Measurements from ENCODE around the gene IGFBP1. TPM values are rescaled to one million over a fixed set of nuclear protein-coding genes. Genes with fewer than 3 reads are reported as not detected.

The IGFBP1 gene
- total and polyA plus RNA-seq, 4 donors = 0.40 to 0.98 (median 0.85) TPM

DNA sequence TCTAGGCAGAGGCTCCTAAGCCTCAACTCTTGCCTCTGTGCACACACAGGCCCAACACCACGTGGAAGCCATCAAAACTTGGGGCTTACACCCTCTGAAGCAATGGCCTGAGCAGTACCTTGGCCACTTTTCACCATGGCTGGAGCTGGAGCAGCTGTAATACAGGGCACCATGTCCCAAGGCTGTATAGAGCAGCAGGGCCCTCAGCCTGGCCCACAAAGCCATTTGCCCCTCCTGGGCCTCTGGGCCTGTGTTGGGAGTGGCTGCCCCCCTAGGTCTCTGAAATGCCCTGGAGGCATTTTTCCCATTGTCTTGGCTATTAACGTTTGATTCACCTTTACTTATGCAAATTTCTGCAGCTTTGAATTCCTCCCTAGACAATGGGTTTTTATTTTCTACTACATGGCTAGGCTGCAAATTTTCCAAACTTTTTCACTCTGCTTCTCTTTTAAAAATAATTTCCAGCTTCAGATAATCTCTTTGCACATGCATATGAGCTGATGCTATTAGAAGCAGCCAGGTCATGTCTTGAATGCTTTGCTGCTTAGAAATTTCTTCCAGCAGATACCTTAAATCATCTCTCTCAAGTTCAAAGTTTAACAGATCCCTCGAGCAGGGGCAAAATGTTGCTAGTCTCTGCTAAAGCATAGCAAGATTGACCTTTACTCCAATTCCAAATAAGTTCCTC, 9.7 kb upstream of the IGFBP1 start:
- 33% methylated on average over 3 of the region's 3 CpGs for WGBS (ENCODE audit: insufficient coverage)
- H3K27ac ChIP-seq (ENCODE audit: low read depth, low read length) = no peak overlapping the region
- no peak overlapping the region for H3K4me3 ChIP-seq (ENCODE audit: low read depth, low read length)
- H3K4me1 ChIP-seq (ENCODE audit: control insufficient read depth, insufficient read depth, low read length) = no peaks in the 10 kb centered on the region
- DNase-seq (ENCODE audit: low read depth in 4 of 6, low spot score in 6 of 6) = no peak
- H3K9me3 ChIP-seq (ENCODE audit: control insufficient read depth, insufficient read depth, low read length) = peaks cover 5% of the 10 kb centered on the region
- no peaks in the 10 kb centered on the region for H3K27me3 ChIP-seq (ENCODE audit: control insufficient read depth, insufficient read depth, low read length)
- H3K36me3 ChIP-seq (ENCODE audit: control insufficient read depth, insufficient read depth, low read length) = no peaks in the 10 kb centered on the region

DNA sequence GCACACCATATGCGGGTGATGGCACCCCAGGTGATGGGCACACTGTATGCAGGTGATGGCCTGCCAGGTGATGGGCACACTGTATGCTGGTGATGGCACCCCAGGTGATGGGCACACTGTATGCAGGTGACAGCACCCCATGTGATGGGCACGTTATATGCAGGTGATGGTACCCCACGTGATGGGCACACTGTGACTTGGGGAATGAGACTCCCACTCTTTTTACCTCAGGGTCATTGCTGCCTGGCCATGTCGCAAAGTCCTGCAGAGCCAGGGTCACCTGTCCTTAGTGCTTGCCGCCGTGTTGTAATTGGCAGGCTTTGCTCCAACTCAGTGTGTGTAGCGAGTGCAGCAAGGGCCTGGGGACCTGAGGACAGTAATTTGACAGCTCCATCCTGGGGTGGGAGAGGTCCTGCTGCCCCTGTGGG, 7.8 kb upstream of the IGFBP1 start:
- peaks cover 7% of the 10 kb centered on the region for H3K4me1 ChIP-seq (ENCODE audit: control insufficient read depth, insufficient read depth, low read length)
- WGBS (ENCODE audit: insufficient coverage) = 96% methylated on average over 6 of the region's 7 CpGs
- H3K4me3 ChIP-seq (ENCODE audit: low read depth, low read length) = no peak overlapping the region
- H3K27ac ChIP-seq (ENCODE audit: low read depth, low read length) = no peak overlapping the region
- no peaks in the 10 kb centered on the region for H3K36me3 ChIP-seq (ENCODE audit: control insufficient read depth, insufficient read depth, low read length)
- H3K27me3 ChIP-seq (ENCODE audit: control insufficient read depth, insufficient read depth, low read length) = no peaks in the 10 kb centered on the region
- H3K9me3 ChIP-seq (ENCODE audit: control insufficient read depth, insufficient read depth, low read length) = peaks cover 5% of the 10 kb centered on the region
- DNase-seq (ENCODE audit: low read depth in 4 of 6, low spot score in 6 of 6) = no peak

DNA sequence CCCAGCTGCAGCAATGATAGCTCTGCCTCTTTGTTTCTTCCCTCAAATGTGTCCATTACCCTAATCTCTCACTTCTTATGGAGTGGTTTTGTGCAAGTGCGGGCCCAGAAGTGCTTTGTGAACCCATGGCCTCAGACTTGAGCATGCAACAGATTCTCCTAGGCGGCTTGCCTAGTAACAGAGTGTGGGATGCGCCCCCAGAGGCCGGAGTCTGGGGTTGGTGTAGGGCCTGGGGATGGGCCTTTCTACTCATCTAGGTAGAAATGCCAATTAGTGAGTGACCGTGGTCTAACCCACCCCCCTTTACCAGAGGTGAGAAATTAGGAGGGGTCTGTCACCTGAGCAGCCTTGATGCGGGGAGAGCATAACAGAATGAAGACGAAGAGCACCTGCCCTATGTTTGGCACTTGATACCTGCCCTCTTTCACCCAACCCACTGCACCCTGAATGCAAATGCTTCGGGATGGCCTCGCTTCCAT, 7.0 kb upstream of the IGFBP1 start:
- no peaks in the 10 kb centered on the region for H3K36me3 ChIP-seq (ENCODE audit: control insufficient read depth, insufficient read depth, low read length)
- H3K9me3 ChIP-seq (ENCODE audit: control insufficient read depth, insufficient read depth, low read length) = peaks cover 5% of the 10 kb centered on the region
- DNase-seq (ENCODE audit: low read depth in 4 of 6, low spot score in 6 of 6) = no peak
- no peak overlapping the region for H3K27ac ChIP-seq (ENCODE audit: low read depth, low read length)
- H3K4me3 ChIP-seq (ENCODE audit: low read depth, low read length) = no peak overlapping the region
- H3K27me3 ChIP-seq (ENCODE audit: control insufficient read depth, insufficient read depth, low read length) = no peaks in the 10 kb centered on the region
- peaks cover 8% of the 10 kb centered on the region for H3K4me1 ChIP-seq (ENCODE audit: control insufficient read depth, insufficient read depth, low read length)
- 98% methylated on average over 6 of the region's 9 CpGs for WGBS (ENCODE audit: insufficient coverage)

DNA sequence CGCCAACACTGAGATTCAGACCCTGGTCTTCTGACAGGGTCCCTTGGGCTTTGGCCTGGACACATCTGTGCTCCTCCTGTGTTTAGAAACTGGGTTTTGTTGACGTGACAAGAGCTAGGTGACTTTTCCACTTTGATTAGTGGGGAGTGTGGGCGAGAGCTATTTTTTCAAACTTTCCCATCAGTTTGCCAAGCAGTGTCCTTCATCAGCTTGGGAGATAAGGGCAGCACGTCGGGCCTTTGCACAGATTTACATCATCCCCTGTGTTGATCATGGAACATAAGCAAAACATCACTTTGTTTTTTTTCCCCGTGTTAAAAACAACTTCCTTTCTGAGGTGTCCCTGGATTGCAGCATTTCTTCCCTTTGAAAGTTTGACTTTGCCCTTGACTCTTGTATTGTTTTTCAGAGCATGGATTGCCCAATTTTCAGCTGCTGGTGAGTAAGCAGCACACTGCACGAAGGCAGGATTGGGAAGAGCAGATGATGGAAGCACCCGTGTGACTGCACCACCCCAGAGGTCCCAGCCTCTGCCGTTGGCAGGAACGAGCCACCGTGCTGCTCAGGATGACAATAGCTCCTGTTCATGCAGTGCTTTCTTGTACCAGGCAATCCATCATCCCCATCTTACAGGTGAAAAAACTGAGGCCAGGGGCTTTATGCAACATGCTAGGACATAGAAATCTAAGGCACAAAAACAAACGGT, 6.4 kb upstream of the IGFBP1 start:
- H3K9me3 ChIP-seq (ENCODE audit: control insufficient read depth, insufficient read depth, low read length) = peaks cover 5% of the 10 kb centered on the region
- no peak for DNase-seq (ENCODE audit: low read depth in 4 of 6, low spot score in 6 of 6)
- WGBS (ENCODE audit: insufficient coverage) = 66% methylated on average over 9 of the region's 12 CpGs
- no peaks in the 10 kb centered on the region for H3K36me3 ChIP-seq (ENCODE audit: control insufficient read depth, insufficient read depth, low read length)
- H3K4me1 ChIP-seq (ENCODE audit: control insufficient read depth, insufficient read depth, low read length) = peaks cover 8% of the 10 kb centered on the region
- no peak overlapping the region for H3K27ac ChIP-seq (ENCODE audit: low read depth, low read length)
- H3K27me3 ChIP-seq (ENCODE audit: control insufficient read depth, insufficient read depth, low read length) = no peaks in the 10 kb centered on the region
- H3K4me3 ChIP-seq (ENCODE audit: low read depth, low read length) = no peak overlapping the region

DNA sequence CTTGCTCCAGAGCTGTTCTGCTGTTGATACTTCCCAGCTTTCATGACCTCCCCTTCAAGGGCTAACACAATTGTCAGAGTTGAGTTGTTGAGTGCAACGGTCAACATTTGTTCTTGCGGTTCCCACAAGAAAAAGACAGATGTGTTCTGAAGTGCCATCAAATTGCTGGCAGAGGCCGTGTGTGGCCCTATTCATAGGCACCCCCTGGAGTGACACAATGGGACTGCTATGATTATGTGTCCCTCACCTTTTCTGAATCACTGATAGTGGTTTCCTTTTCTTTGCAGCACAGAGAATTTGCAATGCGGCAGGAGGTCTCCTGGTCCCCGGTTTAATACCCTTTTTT, 5.8 kb upstream of the IGFBP1 start:
- peaks cover 5% of the 10 kb centered on the region for H3K9me3 ChIP-seq (ENCODE audit: control insufficient read depth, insufficient read depth, low read length)
- no peak for DNase-seq (ENCODE audit: low read depth in 4 of 6, low spot score in 6 of 6)
- no peak overlapping the region for H3K4me3 ChIP-seq (ENCODE audit: low read depth, low read length)
- H3K27me3 ChIP-seq (ENCODE audit: control insufficient read depth, insufficient read depth, low read length) = peaks cover 3% of the 10 kb centered on the region
- H3K27ac ChIP-seq (ENCODE audit: low read depth, low read length) = no peak overlapping the region
- H3K4me1 ChIP-seq (ENCODE audit: control insufficient read depth, insufficient read depth, low read length) = peaks cover 8% of the 10 kb centered on the region
- WGBS (ENCODE audit: insufficient coverage) = 36% methylated on average over 5 of the region's 5 CpGs
- no peaks in the 10 kb centered on the region for H3K36me3 ChIP-seq (ENCODE audit: control insufficient read depth, insufficient read depth, low read length)

DNA sequence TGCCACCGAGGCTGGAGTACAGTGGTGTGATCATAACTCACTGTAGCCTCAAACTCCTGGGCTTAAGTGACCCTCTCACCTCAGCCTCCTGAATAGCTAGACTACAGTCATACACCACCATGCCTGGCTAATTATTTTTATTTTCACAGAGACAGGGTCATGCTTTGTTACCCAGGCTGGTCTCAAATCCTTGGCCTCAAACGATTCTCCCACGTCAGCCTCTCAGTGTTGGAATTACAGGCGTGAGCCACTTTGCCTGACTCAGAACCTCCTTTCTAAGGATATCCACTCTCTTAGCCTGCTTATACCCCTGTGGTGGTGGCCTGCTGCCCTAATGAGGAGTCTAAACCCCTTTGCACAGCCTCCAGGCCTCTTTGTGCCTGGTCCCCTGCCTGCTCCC, 4.2 kb upstream of the IGFBP1 start:
- peaks cover 14% of the 10 kb centered on the region for H3K27me3 ChIP-seq (ENCODE audit: control insufficient read depth, insufficient read depth, low read length)
- H3K27ac ChIP-seq (ENCODE audit: low read depth, low read length) = no peak overlapping the region
- no peak for DNase-seq (ENCODE audit: low read depth in 4 of 6, low spot score in 6 of 6)
- no peak overlapping the region for H3K4me3 ChIP-seq (ENCODE audit: low read depth, low read length)
- no peaks in the 10 kb centered on the region for H3K9me3 ChIP-seq (ENCODE audit: control insufficient read depth, insufficient read depth, low read length)
- WGBS (ENCODE audit: insufficient coverage) = 83% methylated on average over 4 of the region's 4 CpGs
- no peaks in the 10 kb centered on the region for H3K36me3 ChIP-seq (ENCODE audit: control insufficient read depth, insufficient read depth, low read length)
- peaks cover 19% of the 10 kb centered on the region for H3K4me1 ChIP-seq (ENCODE audit: control insufficient read depth, insufficient read depth, low read length)

DNA sequence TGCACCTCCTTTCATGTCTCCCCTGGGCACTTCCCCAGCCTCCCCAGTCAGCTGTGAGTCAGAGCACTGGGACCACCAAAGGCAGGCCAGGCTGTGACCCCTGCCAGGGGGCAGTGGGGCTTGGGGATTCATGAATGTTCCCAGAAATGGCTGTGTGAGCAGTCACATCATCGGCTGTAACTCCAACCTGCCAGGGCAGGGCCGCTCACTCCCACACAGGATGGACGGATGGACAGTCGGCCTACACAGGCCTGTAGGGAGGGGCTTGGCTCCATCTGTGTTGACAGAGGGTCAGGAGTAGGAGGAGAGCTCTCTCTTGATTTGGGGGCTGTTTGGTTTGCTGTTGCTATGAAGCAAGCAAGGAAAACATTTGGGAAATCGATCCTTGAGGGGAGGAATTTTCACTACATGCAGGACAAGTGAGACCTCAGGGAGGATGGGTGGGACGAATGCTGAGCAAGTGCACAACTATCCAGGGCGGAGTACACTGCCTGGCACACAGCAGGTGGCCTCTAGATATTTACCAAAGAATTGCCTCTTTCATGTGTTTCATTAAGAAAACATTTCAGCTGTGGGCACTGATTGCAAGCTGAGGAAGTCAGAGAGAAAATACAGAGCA, 2.9 kb upstream of the IGFBP1 start:
- peaks cover 21% of the 10 kb centered on the region for H3K4me1 ChIP-seq (ENCODE audit: control insufficient read depth, insufficient read depth, low read length)
- WGBS (ENCODE audit: insufficient coverage) = 63% methylated on average over 7 of the region's 7 CpGs
- H3K27ac ChIP-seq (ENCODE audit: low read depth, low read length) = no peak overlapping the region
- no peaks in the 10 kb centered on the region for H3K36me3 ChIP-seq (ENCODE audit: control insufficient read depth, insufficient read depth, low read length)
- peak in 1 of 6 donors; percentile 10 for DNase-seq (ENCODE audit: low read depth in 4 of 6, low spot score in 6 of 6)
- H3K4me3 ChIP-seq (ENCODE audit: low read depth, low read length) = no peak overlapping the region
- peaks cover 18% of the 10 kb centered on the region for H3K27me3 ChIP-seq (ENCODE audit: control insufficient read depth, insufficient read depth, low read length)
- H3K9me3 ChIP-seq (ENCODE audit: control insufficient read depth, insufficient read depth, low read length) = no peaks in the 10 kb centered on the region

DNA sequence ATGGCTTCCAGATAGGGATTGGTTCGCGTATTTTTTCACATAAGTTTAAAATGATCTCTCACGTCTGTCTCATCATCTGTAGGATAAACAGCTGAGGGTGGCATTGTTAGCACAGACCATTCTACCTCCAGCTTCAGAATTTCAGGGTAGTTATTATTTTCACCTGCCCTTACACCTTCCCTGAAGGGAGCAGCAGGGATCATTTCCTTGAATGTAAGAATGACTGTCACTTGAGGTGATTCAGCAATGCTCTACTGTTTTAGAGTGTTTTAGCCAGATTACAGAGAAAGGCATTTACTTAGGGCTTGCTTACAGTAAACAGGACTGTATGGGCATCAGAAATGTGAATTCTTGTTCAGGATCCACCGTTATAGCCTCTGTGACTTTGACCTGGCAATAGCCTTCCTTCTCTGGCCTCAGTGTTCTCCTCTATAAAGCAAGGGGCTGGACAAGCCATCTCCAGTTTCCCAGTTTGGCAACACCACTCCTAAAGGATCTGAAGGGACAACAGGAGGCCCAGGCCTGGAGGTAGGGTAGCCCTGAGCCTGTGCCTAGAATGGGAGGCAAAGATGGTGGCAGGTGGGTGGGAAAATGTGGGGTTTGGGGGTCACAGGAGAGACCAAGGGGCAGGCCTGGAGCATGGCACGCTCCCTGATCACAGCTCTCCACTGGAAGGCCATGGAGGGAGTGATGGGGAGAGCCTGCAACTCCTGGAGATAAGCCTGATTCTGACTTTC, 1.2 kb upstream of the IGFBP1 start:
- peaks cover 18% of the 10 kb centered on the region for H3K27me3 ChIP-seq (ENCODE audit: control insufficient read depth, insufficient read depth, low read length)
- DNase-seq (ENCODE audit: low read depth in 4 of 6, low spot score in 6 of 6) = no peak
- peaks cover 21% of the 10 kb centered on the region for H3K4me1 ChIP-seq (ENCODE audit: control insufficient read depth, insufficient read depth, low read length)
- H3K36me3 ChIP-seq (ENCODE audit: control insufficient read depth, insufficient read depth, low read length) = no peaks in the 10 kb centered on the region
- no peak overlapping the region for H3K27ac ChIP-seq (ENCODE audit: low read depth, low read length)
- H3K9me3 ChIP-seq (ENCODE audit: control insufficient read depth, insufficient read depth, low read length) = no peaks in the 10 kb centered on the region
- no peak overlapping the region for H3K4me3 ChIP-seq (ENCODE audit: low read depth, low read length)
- 80% methylated on average over 2 of the region's 5 CpGs for WGBS (ENCODE audit: insufficient coverage)

DNA sequence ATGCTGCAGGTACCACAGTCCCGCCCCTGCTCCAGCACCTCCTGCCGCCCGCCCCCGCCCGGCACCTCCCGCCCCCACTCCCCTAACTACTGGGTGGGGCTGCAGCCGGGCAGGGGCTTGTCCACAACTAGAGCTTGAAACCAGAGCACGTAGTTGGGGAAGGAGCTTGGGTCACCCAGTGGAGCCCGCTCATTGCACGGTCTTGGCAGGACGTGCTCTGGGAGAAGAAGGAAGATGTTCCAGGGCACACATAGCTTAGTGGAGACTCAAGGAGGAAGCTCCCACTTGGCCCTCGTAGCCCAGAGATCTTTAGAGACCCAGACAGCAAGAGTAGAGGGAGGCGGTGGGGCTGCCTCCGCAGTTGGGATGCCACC, 692 bp downstream of the IGFBP1 start:
- H3K27ac ChIP-seq (ENCODE audit: low read depth, low read length) = peak overlapping the region; percentile 19

More for the DNA sequence above, 692 bp downstream of the IGFBP1 start:
- H3K4me1 ChIP-seq (ENCODE audit: control insufficient read depth, insufficient read depth, low read length) = peaks cover 21% of the 10 kb centered on the region
- 38% methylated on average over 7 of the region's 14 CpGs for whole genome bisulfite sequencing (ENCODE audit: insufficient coverage)
- peaks cover 18% of the 10 kb centered on the region for H3K27me3 ChIP-seq (ENCODE audit: control insufficient read depth, insufficient read depth, low read length)
- DNase-seq (ENCODE audit: low read depth in 4 of 6, low spot score in 6 of 6) = no peak
- H3K9me3 ChIP-seq (ENCODE audit: control insufficient read depth, insufficient read depth, low read length) = no peaks in the 10 kb centered on the region
- H3K36me3 ChIP-seq (ENCODE audit: control insufficient read depth, insufficient read depth, low read length) = no peaks in the 10 kb centered on the region
- H3K4me3 ChIP-seq (ENCODE audit: low read depth, low read length) = no peak overlapping the region
